Heart left ventricle (tissue), 13 donors: ENCODE measurements around the gene PCNX4.

Experiments
- CTCF ChIP-seq, 12 donors: fragments of 200-600 bp; sonication (generic) in 4 of 12; IDR thresholded peaks; one replicate each; pipeline versions ENCODE4 v1.5.0 to v1.8.0; 2018 to 2022; ENCODE audit warnings: antibody characterized with exemption in 12 of 12, mild to moderate bottlenecking in 5 of 12
- POLR2A ChIP-seq, 2 donors: fragments of 450-650 bp; IDR thresholded peaks; one replicate each; pipeline ENCODE4 v1.6.1; 2017; ENCODE audit warnings: antibody characterized with exemption in 2 of 2, mild to moderate bottlenecking in 2 of 2, moderate library complexity in 2 of 2
- donor health status: ischemic (EF 13 %, LVEDD 7.1; RV severe dilation, severe dysfunction).
- donor health status: DM: no; HTN: yes; CAD: no.
- donor health status: DM: no; HTN: no; CAD: no.
- donor health status: ischemic (EF 25% LVEDD 6.9; RV normal size, moderate dysfunction).
- donor health status: ischemic (EF 25% LVEDD 5.7; RV mildly dilated, moderate dysfunction).
- donor health status: ischemic (EF 35%, LVEDD 5.7; RV mildly dilated, moderate dysfunction).
- donor health status: nonischemic (EF 11% LVEDD 7.7; RV severe dilation, severe dysfunction).
- donor health status: DM: yes; HTN: yes; CAD: no.
- donor health status: PGD.
- donor health status: ischemic (EF 29% LVEDD 5.4; RV normal size, mild dysfunction).
- donor health status: nonischemic (EF 23%, LVEDD 6.1; RV moderate dilation, normal function).

DNA sequence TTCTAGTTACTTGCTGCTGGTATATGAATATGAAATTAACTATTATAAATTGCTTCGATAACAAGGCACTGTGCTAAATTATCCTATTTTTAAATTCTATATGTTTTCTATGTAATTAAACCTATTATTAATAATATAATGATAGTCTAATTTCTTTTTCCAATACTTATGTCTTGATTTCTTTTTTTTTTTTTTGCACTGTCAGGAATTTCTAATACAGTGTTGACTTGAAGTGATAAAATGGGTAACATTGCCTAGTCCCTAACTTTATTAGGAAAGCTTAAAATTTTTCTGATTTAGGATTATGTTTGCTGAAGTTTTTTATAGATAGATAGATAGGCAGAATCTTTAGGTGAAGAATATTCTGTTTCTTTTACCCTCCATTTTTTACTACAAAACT is 87.1 kb downstream of the PCNX4 start:
- TF ChIP-seq CTCF (IDR thresholded peaks at IDR 0.05) (no peak), POLR2A (IDR thresholded peaks at IDR 0.05) (no peak)
